ENCODE data around the gene SERPINB6. TPM values are rescaled to one million over a fixed set of nuclear protein-coding genes. Genes with fewer than 3 reads are reported as not detected.
A peak's percentile ranks its signal among the peaks of the same experiment; 100 is the strongest.

The SERPINB6 gene
- total and polyA plus RNA-seq, 9 of the 15 experiments (the other 6 are each of a cell fraction or from before 2014, with no cell fraction given) = 86.6 to 211 (median 143) TPM

GRCh38 chr6:2970753-2971419 is 481 bp downstream of the SERPINB6 start (continued):
- no peak for TF ChIP-seq POLR2H (tag; IDR thresholded peaks at IDR 0.05; ENCODE audit: low read depth)
- TF ChIP-seq BRF1 (IDR thresholded peaks at IDR 0.05; ENCODE audit: borderline replicate concordance, extremely low read depth, insufficient read length) = no peak
- TF ChIP-seq PURB (CRISPR knock-in tag; IDR thresholded peaks at IDR 0.05; ENCODE audit: low read depth) = no peak
- TF ChIP-seq CTCFL (IDR thresholded peaks at IDR 0.05; ENCODE audit: borderline replicate concordance, insufficient read depth, low read depth, low read length, poor library complexity, severe bottlenecking) = no peak
- no peak for TF ChIP-seq MAFG (tag; conservative IDR thresholded peaks at IDR 0.05)
- TF ChIP-seq ZNF41 (CRISPR knock-in tag; conservative IDR thresholded peaks at IDR 0.05) = no peak
- TF ChIP-seq, protein P1, sequence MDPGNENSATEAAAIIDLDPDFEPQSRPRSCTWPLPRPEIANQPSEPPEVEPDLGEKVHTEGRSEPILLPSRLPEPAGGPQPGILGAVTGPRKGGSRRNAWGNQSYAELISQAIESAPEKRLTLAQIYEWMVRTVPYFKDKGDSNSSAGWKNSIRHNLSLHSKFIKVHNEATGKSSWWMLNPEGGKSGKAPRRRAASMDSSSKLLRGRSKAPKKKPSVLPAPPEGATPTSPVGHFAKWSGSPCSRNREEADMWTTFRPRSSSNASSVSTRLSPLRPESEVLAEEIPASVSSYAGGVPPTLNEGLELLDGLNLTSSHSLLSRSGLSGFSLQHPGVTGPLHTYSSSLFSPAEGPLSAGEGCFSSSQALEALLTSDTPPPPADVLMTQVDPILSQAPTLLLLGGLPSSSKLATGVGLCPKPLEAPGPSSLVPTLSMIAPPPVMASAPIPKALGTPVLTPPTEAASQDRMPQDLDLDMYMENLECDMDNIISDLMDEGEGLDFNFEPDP (CRISPR knock-in tag; IDR thresholded peaks at IDR 0.05) = no peak
- no peak for TF ChIP-seq ZNF696 (CRISPR knock-in tag; conservative IDR thresholded peaks at IDR 0.05)
- TF ChIP-seq YBX1 (IDR thresholded peaks at IDR 0.05) = no peak
- no peak for TF ChIP-seq ZNF316 (IDR thresholded peaks at IDR 0.05)
- TF ChIP-seq, protein P2, sequence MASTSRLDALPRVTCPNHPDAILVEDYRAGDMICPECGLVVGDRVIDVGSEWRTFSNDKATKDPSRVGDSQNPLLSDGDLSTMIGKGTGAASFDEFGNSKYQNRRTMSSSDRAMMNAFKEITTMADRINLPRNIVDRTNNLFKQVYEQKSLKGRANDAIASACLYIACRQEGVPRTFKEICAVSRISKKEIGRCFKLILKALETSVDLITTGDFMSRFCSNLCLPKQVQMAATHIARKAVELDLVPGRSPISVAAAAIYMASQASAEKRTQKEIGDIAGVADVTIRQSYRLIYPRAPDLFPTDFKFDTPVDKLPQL (IDR thresholded peaks at IDR 0.05; ENCODE audit: extremely low read depth, insufficient read length) = no peak
- TF ChIP-seq MYNN (IDR thresholded peaks at IDR 0.05) = no peak
- TF ChIP-seq MYNN (CRISPR knock-in tag; IDR thresholded peaks at IDR 0.05) = no peak
- TF ChIP-seq, protein P3, sequence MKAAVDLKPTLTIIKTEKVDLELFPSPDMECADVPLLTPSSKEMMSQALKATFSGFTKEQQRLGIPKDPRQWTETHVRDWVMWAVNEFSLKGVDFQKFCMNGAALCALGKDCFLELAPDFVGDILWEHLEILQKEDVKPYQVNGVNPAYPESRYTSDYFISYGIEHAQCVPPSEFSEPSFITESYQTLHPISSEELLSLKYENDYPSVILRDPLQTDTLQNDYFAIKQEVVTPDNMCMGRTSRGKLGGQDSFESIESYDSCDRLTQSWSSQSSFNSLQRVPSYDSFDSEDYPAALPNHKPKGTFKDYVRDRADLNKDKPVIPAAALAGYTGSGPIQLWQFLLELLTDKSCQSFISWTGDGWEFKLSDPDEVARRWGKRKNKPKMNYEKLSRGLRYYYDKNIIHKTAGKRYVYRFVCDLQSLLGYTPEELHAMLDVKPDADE (conservative IDR thresholded peaks at IDR 0.05; ENCODE audit: control insufficient read depth, low read depth, low read length) = no peak; the same call in 1 of the 2 replicates
- no peak for TF ChIP-seq SPI1 (IDR thresholded peaks at IDR 0.05; ENCODE audit: borderline replicate concordance, low read depth, low read length)
- TF ChIP-seq NFE2 (IDR thresholded peaks at IDR 0.05; ENCODE audit: low read depth) = no peak
- TF ChIP-seq POLR3G (IDR thresholded peaks at IDR 0.05; ENCODE audit: extremely low read depth, insufficient read length, insufficient replicate concordance) = no peak
- no peak for TF ChIP-seq POLR2AphosphoS2 (IDR thresholded peaks at IDR 0.05; ENCODE audit: low read length)
- TF ChIP-seq CAMTA2 (CRISPR knock-in tag; conservative IDR thresholded peaks at IDR 0.05) = no peak
- TF ChIP-seq HNRNPK (IDR thresholded peaks at IDR 0.05; ENCODE audit: low read depth, low read length, poor library complexity, severe bottlenecking) = peak; percentile 60
- TF ChIP-seq ZNF274 (IDR thresholded peaks at IDR 0.05; ENCODE audit: borderline replicate concordance, low read depth, low read length) = no peak
- TF ChIP-seq SP1 (CRISPR knock-in tag; IDR thresholded peaks at IDR 0.05) = no peak
- no peak for TF ChIP-seq ZNF77 (CRISPR knock-in tag; IDR thresholded peaks at IDR 0.05)
- no peak for TF ChIP-seq DPF2 (IDR thresholded peaks at IDR 0.05)
- TF ChIP-seq GABPA (tag; conservative IDR thresholded peaks at IDR 0.05; ENCODE audit: low read depth) = peak; percentile 90
- no peak for TF ChIP-seq GABPB2 (CRISPR knock-in tag; conservative IDR thresholded peaks at IDR 0.05)

Measured in K562 (cell line).